Smooth muscle cell (in vitro differentiated cells): Measurements from ENCODE around the gene NAALADL2. TPM values are rescaled to one million over a fixed set of nuclear protein-coding genes. Genes with fewer than 3 reads are reported as not detected.

ENCODE experiments used
- DNase-seq: peaks from one replicate; lab custom pipeline; 2025; ENCODE audit not compliant: unreplicated experiment; lab: John Stamatoyannopoulos, UW
- H2AFZ ChIP-seq: fragments of 200-600 bp; sonication (generic); 2 replicates; pipeline ENCODE4 v1.6.0; 2016; ENCODE audit warnings: antibody characterized with exemption, low read depth, mild to moderate bottlenecking
- H3F3A ChIP-seq: fragments of 200-600 bp; sonication (generic); 2 replicates; pipeline ENCODE4 v1.6.0; 2017; ENCODE audit warnings: antibody characterized with exemption, low read depth
- H3K27ac ChIP-seq: fragments of 200-600 bp; sonication (generic); 2 replicates; pipeline ENCODE4 v1.5.1; 2016; ENCODE audit warnings: low read depth, mild to moderate bottlenecking
- H3K27me3 ChIP-seq: fragments of 200-600 bp; sonication (generic); 2 replicates; pipeline ENCODE4 v1.6.1; 2016; ENCODE audit warnings: low read depth, mild to moderate bottlenecking
- H3K36me3 ChIP-seq: fragments of 200-600 bp; sonication (generic); 2 replicates; pipeline ENCODE4 v1.5.1; 2016; ENCODE audit warnings: low read depth
- H3K4me1 ChIP-seq: fragments of 200-600 bp; sonication (generic); 2 replicates; pipeline ENCODE4 v1.5.1; 2016; ENCODE audit warnings: low read depth
- H3K4me2 ChIP-seq: fragments of 200-600 bp; sonication (generic); 2 replicates; pipeline ENCODE4 v1.6.0; 2016; ENCODE audit warnings: mild to moderate bottlenecking
- H3K4me3 ChIP-seq: fragments of 200-600 bp; sonication (generic); 2 replicates; pipeline ENCODE4 v1.5.1; 2016; ENCODE audit warnings: mild to moderate bottlenecking
- H3K79me2 ChIP-seq: fragments of 200-600 bp; sonication (generic); 2 replicates; pipeline ENCODE4 v1.6.0; 2016; ENCODE audit warnings: low read depth, mild to moderate bottlenecking
- H3K9ac ChIP-seq: fragments of 200-600 bp; sonication (generic); 2 replicates; pipeline ENCODE4 v1.6.0; 2016; ENCODE audit warnings: low read depth
- H3K9me3 ChIP-seq: fragments of 200-600 bp; sonication (generic); replicated peaks from 2 replicates; pipeline ENCODE4 v1.5.1; 2016; ENCODE audit warnings: low read depth
- H4K20me1 ChIP-seq: fragments of 200-600 bp; sonication (generic); 2 replicates; pipeline ENCODE4 v1.6.0; 2016; ENCODE audit warnings: low read depth
- CTCF ChIP-seq: fragments of 200-600 bp; sonication (generic); IDR thresholded peaks from 2 replicates; pipeline ENCODE4 v1.5.1; 2017; ENCODE audit warnings: borderline replicate concordance, mild to moderate bottlenecking, antibody characterized with exemption; ENCODE audit not compliant: insufficient read depth, poor library complexity, severe bottlenecking
- WGBS: methylation state at CpG from one replicate; pipeline ENCODE4 v1.1.7; 2016; ENCODE audit warnings: low lambda C conversion rate; 5-methylcytosine and 5-hydroxymethylcytosine counted together
- polyA plus RNA-seq: library from polyadenylated mRNA; unstranded; fragments of >200 nt; fragmentation: Nextera tagmentation; extraction: Ambion mirVana; gene quantifications from 2 replicates; pipeline ENCODE4 v1.2.1, GENCODE V29; 2016
- total RNA-seq: library from RNA; depleted of rRNA; stranded (reverse); fragments of >200 nt; gene quantifications from 2 replicates; pipeline ENCODE4 v1.2.3, GENCODE V29; 2014

The NAALADL2 gene
- total and polyA plus RNA-seq, 2 experiments from 2014 or later: 2.5 to 13.8 TPM

GRCh38 chr3:175646865-175647264, 787.7 kb downstream of the NAALADL2 start:
- DNase-seq: no peak
- TF ChIP-seq CTCF: no peak
- Histone ChIP-seq H3K4me2 (no peak overlapping the region), H3K79me2 (no peaks in the 10 kb centered on the region), H3K36me3 (no peaks in the 10 kb centered on the region), H3F3A (no peaks in the 10 kb centered on the region), H3K4me1 (no peaks in the 10 kb centered on the region), H3K4me3 (no peak overlapping the region), H4K20me1 (no peaks in the 10 kb centered on the region), H3K27me3 (no peaks in the 10 kb centered on the region), H3K27ac (no peak overlapping the region), H3K9me3 (no peaks in the 10 kb centered on the region), H3K9ac (no peak overlapping the region), H2AFZ (no peak overlapping the region)
- WGBS: 72% methylated on average over 3 of the region's 3 CpGs

- Histone ChIP-seq H3K79me2 (no peaks in the 10 kb centered on the region), H3K36me3 (no peaks in the 10 kb centered on the region)
- TF ChIP-seq CTCF: no peak
Observed at GRCh38 chr3:175648899-175649298, 789.8 kb downstream of the NAALADL2 start.

GRCh38 chr3:175651716-175652115, 792.6 kb downstream of the NAALADL2 start:
- H3K4me2 ChIP-seq: no peak overlapping the region

More at GRCh38 chr3:175648899-175649298, 789.8 kb downstream of the NAALADL2 start:
- no peaks in the 10 kb centered on the region for H3F3A ChIP-seq
- no peaks in the 10 kb centered on the region for H3K4me1 ChIP-seq
- no peak overlapping the region for H3K27ac ChIP-seq
- H4K20me1 ChIP-seq: no peaks in the 10 kb centered on the region
- H3K4me2 ChIP-seq: no peak overlapping the region
- H3K9ac ChIP-seq: no peak overlapping the region
- DNase-seq: no peak
- H3K9me3 ChIP-seq: no peaks in the 10 kb centered on the region
- no peaks in the 10 kb centered on the region for H3K27me3 ChIP-seq
- H3K4me3 ChIP-seq: no peak overlapping the region
- H2AFZ ChIP-seq: no peak overlapping the region

More at GRCh38 chr3:175651716-175652115, 792.6 kb downstream of the NAALADL2 start:
- H3K36me3 ChIP-seq: no peaks in the 10 kb centered on the region
- 91% methylated on average over 5 of the region's 5 CpGs for WGBS
- no peak overlapping the region for H2AFZ ChIP-seq
- no peak for TF ChIP-seq CTCF
- no peaks in the 10 kb centered on the region for H3F3A ChIP-seq
- no peaks in the 10 kb centered on the region for H3K9me3 ChIP-seq
- no peak overlapping the region for H3K27ac ChIP-seq
- no peak for DNase-seq
- H3K4me3 ChIP-seq: no peak overlapping the region
- peaks cover 5% of the 10 kb centered on the region for H3K4me1 ChIP-seq
- no peaks in the 10 kb centered on the region for H3K27me3 ChIP-seq
- no peaks in the 10 kb centered on the region for H3K79me2 ChIP-seq
- no peak overlapping the region for H3K9ac ChIP-seq
- H4K20me1 ChIP-seq: no peaks in the 10 kb centered on the region
